SU-DHL-6 (cell line): ENCODE results near the gene RAPGEF3.

ENCODE experiments used
- H2AFZ ChIP-seq: fragments of 200-600 bp; sonication (generic); 2 replicates; pipeline ENCODE4 v1.6.1; 2014; ENCODE audit warnings: low read depth, mild to moderate bottlenecking, moderate library complexity, mixed read lengths, antibody characterized with exemption, low read length; ENCODE audit not compliant: severe bottlenecking
- H3F3A ChIP-seq: fragments of 200-600 bp; shearing (Covaris generic); 2 replicates; pipeline ENCODE4 v1.6.0; 2016; ENCODE audit warnings: antibody characterized with exemption, mild to moderate bottlenecking; ENCODE audit not compliant: insufficient read depth
- H3K27ac ChIP-seq: fragments of 200-600 bp; sonication (generic); 2 replicates; pipeline ENCODE4 v1.5.1; 2016; ENCODE audit warnings: low read depth, mild to moderate bottlenecking, low read length, moderate library complexity, mixed read lengths
- H3K27me3 ChIP-seq: fragments of 200-600 bp; sonication (generic), shearing (Covaris generic); 2 replicates; pipeline ENCODE4 v1.6.0; 2014; ENCODE audit warnings: mild to moderate bottlenecking, low read length
- H3K36me3 ChIP-seq: fragments of 200-600 bp; sonication (generic); 2 replicates; pipeline ENCODE4 v1.6.1; 2014; ENCODE audit warnings: mild to moderate bottlenecking, low read length, mixed read lengths
- H3K4me2 ChIP-seq: fragments of 300-600, 200-600 bp; shearing (Covaris generic), sonication (generic); 2 replicates; pipeline ENCODE4 v1.6.0; 2014; ENCODE audit warnings: low read length, low read depth, mild to moderate bottlenecking; ENCODE audit not compliant: poor library complexity, severe bottlenecking
- H3K4me3 ChIP-seq: fragments of 200-600 bp; sonication (generic); 2 replicates; pipeline ENCODE4 v1.5.1; 2014; ENCODE audit warnings: antibody characterized with exemption, low read length, mild to moderate bottlenecking, mixed read lengths; ENCODE audit not compliant: insufficient read depth, poor library complexity, severe bottlenecking
- H3K79me2 ChIP-seq: fragments of 200-600 bp; sonication (generic); 2 replicates; pipeline ENCODE4 v1.6.1; 2014; ENCODE audit warnings: mild to moderate bottlenecking, low read length, moderate library complexity; ENCODE audit not compliant: insufficient read depth
- H3K9ac ChIP-seq: fragments of 200-600 bp; sonication (generic); 2 replicates; pipeline ENCODE4 v1.7.0; 2014; ENCODE audit warnings: mild to moderate bottlenecking, low read length
- H3K9me2 ChIP-seq: fragments of 200-600 bp; sonication (generic); replicated peaks from 2 replicates; pipeline ENCODE4 v1.6.1; 2014; ENCODE audit warnings: low read length; ENCODE audit not compliant: insufficient read depth
- H3K9me3 ChIP-seq: fragments of 200-600 bp; sonication (generic); 2 replicates; pipeline ENCODE4 v1.6.1; 2014; ENCODE audit warnings: low read length, mixed read lengths; ENCODE audit not compliant: insufficient read depth
- H4K20me1 ChIP-seq: fragments of 200-600 bp; sonication (generic); 2 replicates; pipeline ENCODE4 v1.6.1; 2014; ENCODE audit warnings: low read depth, mild to moderate bottlenecking, antibody characterized with exemption, low read length, moderate library complexity, mixed read lengths
- CTCF ChIP-seq: fragments of 200-600 bp; sonication (generic); IDR thresholded peaks from one replicate; pipeline ENCODE4 v1.5.1; 2017; ENCODE audit warnings: antibody characterized with exemption, mild to moderate bottlenecking, low read length, moderate library complexity; ENCODE audit not compliant: insufficient read depth, poor library complexity, severe bottlenecking
- EZH2phosphoT487 ChIP-seq: fragments of 200-600 bp; sonication (generic), shearing (Covaris generic); conservative IDR thresholded peaks from 2 replicates; pipeline ENCODE4 v1.6.1; 2018; ENCODE audit warnings: mild to moderate bottlenecking, antibody characterized with exemption, low read length, moderate library complexity, mixed read lengths

RAPGEF3 gene

GRCh38 chr12:47783024-47783755 lies 24.5 kb upstream of the RAPGEF3 start:
- Histone ChIP-seq H3K79me2 (no peaks in the 10 kb centered on the region), H3K4me3 (no peak overlapping the region), H3K4me2 (no peak overlapping the region), H4K20me1 (no peaks in the 10 kb centered on the region), H3K9me2 (no peaks in the 10 kb centered on the region), H3K36me3 (no peaks in the 10 kb centered on the region), H3F3A (0 out of 2 replicates have a peak, but pooled peaks cover 11% of the 10 kb centered on the region), H2AFZ (no peak overlapping the region), H3K9me3 (no peaks in the 10 kb centered on the region), H3K9ac (no peak overlapping the region), H3K27ac (no peak overlapping the region), H3K27me3 (no peaks in the 10 kb centered on the region)
- TF ChIP-seq CTCF (no peak), EZH2phosphoT487 (no peak)

GRCh38 chr12:47782372-47782770 lies 23.7 kb upstream of the RAPGEF3 start:
- H3K36me3 ChIP-seq = no peaks in the 10 kb centered on the region
- no peak overlapping the region for H3K4me2 ChIP-seq
- no peaks in the 10 kb centered on the region for H4K20me1 ChIP-seq

GRCh38 chr12:47781479-47782371 lies 23.0 kb upstream of the RAPGEF3 start:
- no peaks in the 10 kb centered on the region for H3K36me3 ChIP-seq
- no peak overlapping the region for H3K4me3 ChIP-seq
- H3K9me3 ChIP-seq = no peaks in the 10 kb centered on the region
- no peaks in the 10 kb centered on the region for H3K79me2 ChIP-seq
- H3K9ac ChIP-seq = no peak overlapping the region
- no peak overlapping the region for H2AFZ ChIP-seq
- no peak overlapping the region for H3K27ac ChIP-seq
- no peak overlapping the region for H3K4me2 ChIP-seq
- H3F3A ChIP-seq = 0 out of 2 replicates have a peak, but pooled peaks cover 11% of the 10 kb centered on the region
- H3K9me2 ChIP-seq = no peaks in the 10 kb centered on the region
- H3K27me3 ChIP-seq = no peaks in the 10 kb centered on the region
- no peaks in the 10 kb centered on the region for H4K20me1 ChIP-seq
- TF ChIP-seq CTCF (no peak), EZH2phosphoT487 (no peak)

More at GRCh38 chr12:47782372-47782770, 23.7 kb upstream of the RAPGEF3 start:
- Histone ChIP-seq H2AFZ (no peak overlapping the region), H3K27me3 (no peaks in the 10 kb centered on the region), H3K9ac (no peak overlapping the region), H3K79me2 (no peaks in the 10 kb centered on the region), H3K9me2 (no peaks in the 10 kb centered on the region), H3K27ac (no peak overlapping the region), H3K9me3 (no peaks in the 10 kb centered on the region), H3F3A (0 out of 2 replicates have a peak, but pooled peaks cover 11% of the 10 kb centered on the region), H3K4me3 (no peak overlapping the region)
- TF ChIP-seq EZH2phosphoT487 (no peak), CTCF (no peak)
